Measurements from ENCODE around the gene NBDY. TPM values are rescaled to one million over a fixed set of nuclear protein-coding genes. Genes with fewer than 3 reads are reported as not detected.
"Not testable (repeated sequence)": the region's sequence is repeated elsewhere in the genome, so short reads cannot be mapped to it uniquely, and the experiment has no call there.

Gene NBDY
- total RNA-seq, 1 experiment from 2014 or later, result 53.1 TPM

GRCh38 chrX:56757327-56757726 lies 28.3 kb downstream of the NBDY start:
- BruUV-seq (replicated peaks), result no TSS peak
- intact Hi-C loops (cut with micrococcal nuclease; ENCODE audit: unreplicated experiment), result no loop called here
- Histone ChIP-seq H3K4me3 (ENCODE audit: low read depth, low read length, poor library complexity, severe bottlenecking) (no peak overlapping the region), H3K4me1 (ENCODE audit: insufficient read depth, low read length, poor library complexity, severe bottlenecking) (no peaks in the 10 kb centered on the region), H3K27ac (ENCODE audit: low read depth, low read length, poor library complexity, severe bottlenecking) (no peak overlapping the region), H3K9me3 (ENCODE audit: low read depth, low read length, poor library complexity, severe bottlenecking) (no peaks in the 10 kb centered on the region), H3K36me3 (ENCODE audit: insufficient read depth, low read length, poor library complexity, severe bottlenecking) (no peaks in the 10 kb centered on the region), H3K27me3 (replicated peaks; ENCODE audit: insufficient read depth, low read depth, low read length, poor library complexity) (no peaks in the 10 kb centered on the region)
- ChIA-PET POLR2A (ENCODE audit: low non-redundant PET) (no interaction called here), CTCF (no interaction called here)
- TF ChIP-seq CTCF (conservative IDR thresholded peaks at IDR 0.05; ENCODE audit: low read depth, low read length) (no peak), EZH2 (IDR thresholded peaks at IDR 0.05; ENCODE audit: borderline replicate concordance, low read depth, low read length, poor library complexity, severe bottlenecking) (no peak)
- no peak for DNase-seq (ENCODE audit: low spot score)

- TF ChIP-seq CTCF (conservative IDR thresholded peaks at IDR 0.05; ENCODE audit: low read depth, low read length) (no peak), EZH2 (IDR thresholded peaks at IDR 0.05; ENCODE audit: borderline replicate concordance, low read depth, low read length, poor library complexity, severe bottlenecking) (no peak)
- Histone ChIP-seq H3K4me3 (ENCODE audit: low read depth, low read length, poor library complexity, severe bottlenecking) (no peak overlapping the region), H3K9me3 (ENCODE audit: low read depth, low read length, poor library complexity, severe bottlenecking) (no peaks in the 10 kb centered on the region), H3K27me3 (replicated peaks; ENCODE audit: insufficient read depth, low read depth, low read length, poor library complexity) (no peaks in the 10 kb centered on the region), H3K27ac (ENCODE audit: low read depth, low read length, poor library complexity, severe bottlenecking) (no peak overlapping the region), H3K4me1 (ENCODE audit: insufficient read depth, low read length, poor library complexity, severe bottlenecking) (no peaks in the 10 kb centered on the region), H3K36me3 (ENCODE audit: insufficient read depth, low read length, poor library complexity, severe bottlenecking) (no peaks in the 10 kb centered on the region)
- ChIA-PET POLR2A (ENCODE audit: low non-redundant PET) (no interaction called here), CTCF (no interaction called here)
- no peak for DNase-seq (ENCODE audit: low spot score)
- intact Hi-C loops (cut with micrococcal nuclease; ENCODE audit: unreplicated experiment), result no loop called here
- BruUV-seq (replicated peaks), result no TSS peak
These were observed 29.4 kb downstream of the NBDY start for GRCh38 chrX:56758456-56758855.

DNA sequence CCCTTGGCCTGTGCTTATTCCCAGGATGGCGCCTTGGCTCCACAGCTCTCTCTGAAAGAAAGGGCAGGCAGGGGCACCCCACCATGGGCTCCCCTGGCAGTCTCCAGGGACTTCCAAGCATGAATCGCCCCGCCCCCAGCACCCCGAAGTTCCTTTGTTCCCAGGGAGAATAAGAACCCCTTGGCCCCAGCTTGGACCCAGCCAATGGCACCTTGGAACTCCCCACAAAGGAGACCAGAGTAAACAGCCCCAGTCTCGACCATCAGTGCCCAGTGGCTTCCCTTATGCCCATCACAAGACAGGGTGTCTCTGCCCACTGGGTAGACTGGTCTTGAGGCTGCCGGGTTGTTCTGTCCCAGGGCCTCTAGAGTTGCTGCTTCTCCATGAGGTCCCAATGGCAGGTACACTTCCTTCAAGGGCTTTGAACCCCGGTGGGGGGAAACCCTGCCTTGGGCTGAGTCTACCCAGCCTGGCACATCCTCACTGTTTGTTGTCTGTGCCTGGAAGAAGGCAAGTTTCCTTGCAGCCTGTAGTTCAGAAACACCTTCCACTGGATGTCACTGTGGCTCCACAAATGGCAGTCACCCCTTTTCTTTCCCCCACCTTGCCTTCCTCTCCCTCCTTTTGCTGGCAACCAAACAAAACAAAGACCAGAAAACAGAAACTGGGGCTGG lies 30.8 kb downstream of the NBDY start:
- ChIA-PET POLR2A (ENCODE audit: low non-redundant PET) (no interaction called here), CTCF (no interaction called here)
- no peak for TF ChIP-seq CTCF (conservative IDR thresholded peaks at IDR 0.05; ENCODE audit: low read depth, low read length)
- no peak for TF ChIP-seq EZH2 (IDR thresholded peaks at IDR 0.05; ENCODE audit: borderline replicate concordance, low read depth, low read length, poor library complexity, severe bottlenecking)
- Histone ChIP-seq H3K27me3 (replicated peaks; ENCODE audit: insufficient read depth, low read depth, low read length, poor library complexity) (no peaks in the 10 kb centered on the region), H3K9me3 (ENCODE audit: low read depth, low read length, poor library complexity, severe bottlenecking) (no peaks in the 10 kb centered on the region), H3K36me3 (ENCODE audit: insufficient read depth, low read length, poor library complexity, severe bottlenecking) (no peaks in the 10 kb centered on the region), H3K4me1 (ENCODE audit: insufficient read depth, low read length, poor library complexity, severe bottlenecking) (peaks cover 4% of the 10 kb centered on the region), H3K27ac (ENCODE audit: low read depth, low read length, poor library complexity, severe bottlenecking) (no peak overlapping the region), H3K4me3 (ENCODE audit: low read depth, low read length, poor library complexity, severe bottlenecking) (no peak overlapping the region)
- no TSS peak for BruUV-seq (replicated peaks)
- intact Hi-C loops (cut with micrococcal nuclease; ENCODE audit: unreplicated experiment), result no loop called here
- no peak for DNase-seq (ENCODE audit: low spot score)

DNA sequence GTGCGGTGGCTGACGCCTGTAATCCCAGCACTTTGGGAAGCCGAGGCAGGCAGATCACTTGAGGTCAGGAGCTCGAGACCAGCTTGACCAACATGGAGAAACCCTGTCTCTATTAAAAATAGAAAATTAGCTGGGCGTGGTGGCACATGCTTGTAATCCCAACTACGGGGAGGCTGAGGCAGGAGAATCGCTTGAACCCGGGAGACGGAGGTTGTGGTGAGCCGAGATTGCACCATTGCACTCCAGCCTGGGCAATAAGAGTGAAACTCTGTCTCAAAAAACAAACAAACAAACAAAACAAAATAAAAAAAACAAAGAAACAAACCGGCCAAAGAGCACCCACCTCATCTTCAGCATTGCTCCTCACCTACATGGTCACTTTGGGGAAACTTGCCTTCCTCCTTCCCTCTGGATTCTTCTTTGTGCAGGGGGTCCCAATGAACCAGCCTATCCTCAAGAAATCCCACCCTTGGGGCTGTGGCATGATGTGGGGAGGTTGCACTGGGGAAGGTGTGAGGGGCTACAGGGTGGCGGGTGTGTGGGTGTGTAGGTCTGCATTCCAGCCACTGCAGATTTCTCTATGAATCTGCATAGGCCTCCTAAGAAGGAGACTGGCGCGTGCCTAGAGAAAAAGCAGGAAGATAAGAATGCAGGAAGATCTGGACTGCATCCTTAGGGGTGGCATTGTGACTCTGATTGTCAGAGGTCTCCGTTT lies 31.5 kb downstream of the NBDY start:
- H3K4me3 ChIP-seq (ENCODE audit: low read depth, low read length, poor library complexity, severe bottlenecking); POLR2A ChIA-PET (ENCODE audit: low non-redundant PET); H3K36me3 ChIP-seq (ENCODE audit: insufficient read depth, low read length, poor library complexity, severe bottlenecking); DNase-seq (ENCODE audit: low spot score); H3K9me3 ChIP-seq (ENCODE audit: low read depth, low read length, poor library complexity, severe bottlenecking); H3K27me3 ChIP-seq (replicated peaks; ENCODE audit: insufficient read depth, low read depth, low read length, poor library complexity); CTCF ChIA-PET; BruUV-seq (replicated peaks); intact Hi-C loops (cut with micrococcal nuclease; ENCODE audit: unreplicated experiment); H3K27ac ChIP-seq (ENCODE audit: low read depth, low read length, poor library complexity, severe bottlenecking): not testable (repeated sequence)
- peaks cover 11% of the 10 kb centered on the region for H3K4me1 ChIP-seq (ENCODE audit: insufficient read depth, low read length, poor library complexity, severe bottlenecking)

Data from A673 (cell line).